ENCODE measurements around the gene POLR1D.

POLR1D gene

GRCh38 chr13:27641711-27642502 lies 20.2 kb downstream of the POLR1D start:
- no peak for DNase-seq

GRCh38 chr13:27643334-27644132 lies 21.8 kb downstream of the POLR1D start:
- DNase-seq, result no peak

DNA sequence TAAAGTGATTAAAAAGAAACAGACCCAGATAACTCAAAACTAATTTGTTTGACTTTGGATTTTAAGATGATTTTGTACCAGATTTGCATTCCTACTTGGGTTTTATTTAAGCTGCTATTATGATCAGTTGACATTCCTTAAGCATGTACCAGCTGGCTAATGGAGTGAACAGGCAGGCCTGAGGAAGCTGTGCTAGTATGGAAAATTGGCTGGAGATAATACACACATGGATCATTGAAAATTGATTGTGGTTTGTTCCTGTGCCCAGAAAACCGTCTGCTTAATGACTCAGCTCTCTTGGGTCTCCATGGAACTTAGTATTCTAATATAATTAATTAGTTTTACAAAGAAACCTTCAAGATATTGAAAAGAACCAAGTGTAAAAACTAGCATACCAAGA lies 22.6 kb downstream of the POLR1D start:
- DNase-seq, result no peak

GRCh38 chr13:27650312-27650711 lies 28.6 kb downstream of the POLR1D start:
- DNase-seq, result no peak

DNA sequence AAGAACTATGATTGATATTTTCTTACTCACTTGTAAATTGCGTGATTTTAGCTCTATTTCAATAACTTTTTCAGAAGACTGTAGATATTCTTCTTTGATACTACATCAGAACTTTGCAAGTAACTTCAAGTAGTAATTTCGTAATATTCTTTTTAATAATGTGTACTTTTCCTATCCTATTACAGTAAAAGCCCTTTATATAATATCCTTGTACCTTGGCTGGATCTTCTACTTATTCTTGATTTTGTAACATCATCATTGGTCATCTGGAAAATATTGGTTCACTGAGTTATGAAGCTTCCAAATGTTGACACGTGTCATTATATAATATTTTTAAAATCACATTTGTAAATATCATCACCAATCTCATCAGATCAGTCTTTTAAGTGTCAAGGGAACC lies 32.4 kb downstream of the POLR1D start:
- DNase-seq, result no peak

DNA sequence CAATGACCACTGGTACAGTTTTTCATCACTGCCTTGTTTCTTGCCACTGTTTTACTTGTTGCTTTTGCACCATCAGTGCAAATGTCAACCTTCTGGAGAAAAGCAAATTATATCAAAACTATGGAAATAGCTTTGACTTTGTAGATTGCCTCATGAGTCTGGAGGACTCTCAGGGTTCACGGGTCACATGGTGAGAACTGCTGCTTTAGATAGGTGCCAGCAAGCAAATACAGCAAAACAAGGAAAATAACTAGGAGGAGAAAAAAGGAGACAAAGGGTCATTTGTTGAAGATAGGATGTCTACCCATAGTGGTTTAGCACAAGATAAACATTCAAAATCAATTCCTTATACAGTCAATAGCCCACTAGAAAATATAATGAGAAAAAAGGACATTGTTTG lies 33.1 kb downstream of the POLR1D start:
- DNase-seq, result no peak

DNA sequence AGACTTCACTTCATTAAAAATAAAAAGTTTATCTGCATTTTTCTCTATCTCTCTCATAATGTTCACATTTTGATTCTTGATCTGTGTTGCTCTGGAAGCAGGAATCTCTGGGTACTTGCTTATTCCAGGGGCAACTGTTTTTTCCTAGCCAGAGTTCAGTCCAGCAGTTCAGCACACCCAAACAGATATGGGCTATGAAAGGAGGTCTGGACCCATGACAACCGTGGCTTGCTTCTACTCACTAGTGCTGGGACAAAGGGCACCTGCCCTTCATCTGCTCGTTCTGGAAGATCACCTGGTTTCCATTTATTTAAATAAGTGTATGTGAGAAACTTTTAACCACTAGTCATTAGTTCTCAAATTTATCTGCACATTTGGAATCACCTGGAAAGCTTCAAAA lies 36.0 kb downstream of the POLR1D start:
- DNase-seq, result no peak

GRCh38 chr13:27658546-27658945 lies 36.9 kb downstream of the POLR1D start:
- no peak for DNase-seq

DNA sequence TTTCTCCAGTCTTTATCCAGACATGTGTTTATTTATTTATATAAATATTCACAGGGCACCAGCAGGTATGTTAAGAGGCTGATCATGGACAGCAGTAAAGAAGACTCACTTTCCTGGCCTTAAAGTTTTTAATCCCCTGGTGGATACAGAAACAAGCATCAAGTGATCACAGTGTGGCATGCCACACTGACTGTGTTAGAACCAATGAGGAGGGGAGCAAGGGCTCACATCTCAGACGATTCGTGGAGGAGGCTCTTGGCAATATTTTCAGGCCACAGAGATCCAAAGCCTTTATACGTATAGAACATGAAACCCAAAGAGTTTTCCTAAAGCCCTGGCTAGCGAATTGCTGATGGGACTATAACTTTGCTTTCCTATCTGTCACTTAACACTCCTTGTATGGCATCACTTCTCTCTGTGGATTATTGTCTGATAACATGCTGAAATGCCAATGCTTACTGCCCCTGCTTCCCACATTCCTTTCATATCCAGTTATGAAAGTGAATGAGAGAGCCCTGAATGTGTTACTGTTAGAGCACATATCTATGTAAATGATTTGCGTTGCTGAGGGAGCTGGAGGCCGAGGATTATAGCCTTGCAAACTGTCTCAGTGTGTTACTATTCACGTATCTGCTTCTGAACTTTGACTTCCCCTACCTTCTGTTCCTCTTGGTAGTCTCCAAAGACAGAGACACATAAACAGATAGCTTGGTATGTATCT lies 37.6 kb downstream of the POLR1D start:
- DNase-seq, result no peak

DNA sequence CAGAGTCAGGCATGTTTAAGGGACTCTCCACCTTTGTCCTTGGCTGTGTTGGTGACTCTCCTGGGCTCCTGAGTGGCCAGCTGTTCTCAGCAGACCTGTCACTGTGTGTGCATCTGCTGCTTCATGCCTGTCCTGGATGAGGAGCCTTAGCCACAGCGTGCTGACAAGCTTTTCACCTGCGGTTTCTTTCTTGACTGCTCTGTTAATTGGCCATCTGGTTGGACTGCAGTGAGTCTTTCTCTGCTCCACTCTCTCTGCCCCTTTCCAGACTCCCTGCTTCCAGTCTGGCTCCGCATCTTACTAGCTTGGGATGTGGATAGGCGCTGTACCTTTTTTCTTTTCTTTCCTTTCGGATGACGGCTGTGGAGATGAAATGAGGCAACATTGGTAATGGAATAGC lies 38.8 kb downstream of the POLR1D start:
- no peak for DNase-seq

DNA sequence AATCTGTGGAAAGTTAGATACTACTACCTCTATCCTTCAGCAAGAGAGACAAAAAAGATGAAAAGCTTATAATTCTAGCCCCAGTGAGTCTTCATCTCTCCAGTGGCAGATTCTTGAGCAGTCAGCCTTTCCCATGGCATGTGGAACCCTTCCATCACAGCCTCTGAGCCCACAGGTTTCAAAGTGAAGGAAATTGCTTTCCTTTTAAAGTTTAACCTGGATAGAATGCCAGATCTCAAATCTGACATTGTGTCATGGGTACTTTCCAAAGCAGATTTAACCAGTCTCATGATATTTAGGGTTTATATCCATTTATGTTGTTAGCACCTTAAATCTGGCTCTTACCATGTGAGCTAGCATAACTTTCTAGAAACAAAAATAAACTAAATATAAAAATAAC lies 39.3 kb downstream of the POLR1D start:
- no peak for DNase-seq

GRCh38 chr13:27662738-27663470 lies 41.2 kb downstream of the POLR1D start:
- no peak for DNase-seq

- DNase-seq, result no peak
Measured at GRCh38 chr13:27663947-27664346, 42.3 kb downstream of the POLR1D start.

GRCh38 chr13:27665333-27665732 lies 43.6 kb downstream of the POLR1D start:
- peak; percentile 0 for DNase-seq

GRCh38 chr13:27665761-27666160 lies 44.1 kb downstream of the POLR1D start:
- no peak for DNase-seq

DNA sequence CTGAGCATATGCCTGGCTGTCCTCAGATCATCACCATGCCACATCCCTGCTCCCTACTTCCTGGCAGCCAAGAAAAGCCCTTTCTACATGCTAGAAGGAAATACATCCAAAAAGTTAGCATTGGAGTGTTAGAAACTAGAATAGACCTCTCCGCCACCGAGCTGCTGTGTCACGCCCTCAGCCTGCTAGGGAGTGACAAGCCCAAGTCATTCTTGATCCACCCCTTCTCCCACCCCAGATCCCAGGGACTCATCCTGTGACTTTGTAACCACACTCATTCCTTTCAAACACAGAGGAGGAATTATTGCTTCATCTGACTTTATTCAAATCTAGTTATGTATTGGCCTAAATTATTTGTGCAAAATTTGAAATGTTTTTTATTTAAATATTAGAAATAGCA lies 45.3 kb downstream of the POLR1D start:
- no peak for DNase-seq

GRCh38 chr13:27667946-27668345 lies 46.3 kb downstream of the POLR1D start:
- DNase-seq, result no peak

DNA sequence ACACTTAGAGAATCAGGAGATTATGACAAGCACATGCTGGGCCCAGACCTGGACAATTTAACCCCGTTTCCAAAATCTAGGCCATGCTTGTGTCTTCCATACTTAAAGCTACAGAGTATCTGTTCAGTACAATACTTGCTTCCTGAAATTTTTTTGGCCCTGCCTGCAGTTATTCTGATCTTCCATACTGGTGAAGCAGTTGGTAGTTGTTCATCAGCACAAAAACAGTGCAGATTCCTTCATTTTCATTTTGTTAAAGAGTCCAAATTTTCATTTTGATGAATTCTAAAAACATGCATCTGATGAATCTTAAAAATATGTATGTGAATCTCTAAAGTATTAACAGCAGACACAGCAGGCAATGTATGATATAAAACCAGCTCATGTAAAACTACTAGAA lies 49.2 kb downstream of the POLR1D start:
- DNase-seq, result no peak

DNA sequence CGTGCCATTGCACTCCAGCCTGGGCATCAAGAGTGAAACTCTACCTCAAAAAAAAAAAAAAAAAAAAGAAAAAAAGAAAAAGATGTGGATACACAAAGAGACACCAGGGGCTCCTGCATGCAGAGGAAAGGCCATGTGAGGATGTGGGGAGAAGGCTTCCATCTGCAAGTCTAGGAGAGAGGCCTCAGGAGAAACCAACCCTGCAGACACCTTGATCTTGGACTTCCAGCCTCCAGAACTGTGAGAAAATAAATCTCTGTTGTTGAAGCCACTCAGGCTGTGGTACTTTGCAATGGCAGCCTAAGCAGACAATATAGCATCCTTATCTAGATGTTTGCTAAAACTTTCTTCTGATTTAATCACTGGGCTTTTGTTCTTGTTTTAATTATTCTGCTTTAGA lies 50.3 kb downstream of the POLR1D start:
- no peak for DNase-seq
